ENCODE results near the gene MEDAG.

DNA sequence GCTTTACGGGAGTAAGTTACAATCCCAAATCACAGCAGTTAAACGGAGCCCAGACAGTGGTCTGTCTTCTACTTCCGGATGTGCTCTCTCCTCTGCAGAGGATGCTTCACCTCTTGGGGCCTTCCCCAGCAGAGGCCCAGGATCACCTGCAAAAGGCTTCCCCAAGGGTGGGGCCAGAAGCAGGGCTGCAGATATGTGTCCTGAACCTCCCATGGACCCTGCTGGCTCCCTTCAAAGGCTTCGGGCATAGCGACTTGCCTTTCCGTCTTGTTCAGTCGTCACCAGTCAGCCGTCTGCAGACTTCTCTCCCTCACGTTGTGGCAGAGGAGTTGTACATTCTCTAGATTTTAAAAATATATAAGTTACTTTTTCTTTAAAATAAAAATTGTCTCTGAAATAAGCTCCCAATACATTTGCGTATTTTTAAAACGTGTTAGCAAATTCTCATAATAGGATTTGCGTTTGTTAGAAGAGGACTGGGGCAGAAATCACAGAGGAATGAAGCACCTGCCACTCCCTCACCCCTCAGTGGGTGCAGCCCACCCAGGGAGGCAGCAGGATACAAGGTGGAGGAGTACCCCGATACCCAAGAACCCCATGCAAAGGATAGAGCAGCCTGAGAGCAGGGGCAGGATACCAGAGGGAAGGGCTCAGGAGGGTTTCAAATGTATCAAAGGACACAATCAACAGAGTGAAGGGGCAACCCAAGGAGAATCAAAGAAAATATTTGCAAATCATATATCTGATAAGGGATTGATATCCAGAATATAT, 22.9 kb upstream of the MEDAG start:
- TF ChIP-seq CTCF (IDR thresholded peaks at IDR 0.05) (no peak), EZH2 (IDR thresholded peaks at IDR 0.05) (no peak), EZH2phosphoT487 (IDR thresholded peaks at IDR 0.05) (no peak)
